ENCODE measurements around the gene CTDP1. TPM values are rescaled to one million over a fixed set of nuclear protein-coding genes. Genes with fewer than 3 reads are reported as not detected.

CTDP1 gene
- total RNA-seq, 1 experiment from 2014 or later, result 33.7 TPM

- Histone ChIP-seq H2BK5ac (ENCODE audit: insufficient read length, low read length) (no peak overlapping the region), H3K79me2 (ENCODE audit: insufficient read depth, low read length) (no peaks in the 10 kb centered on the region), H3K27me3 (ENCODE audit: insufficient read depth, low read length) (no peaks in the 10 kb centered on the region), H4K8ac (replicated peaks; ENCODE audit: insufficient read length, low read depth, low read length) (no peak overlapping the region), H3K9ac (ENCODE audit: extremely low read depth, insufficient read length, low read length) (no peak overlapping the region), H3K79me1 (ENCODE audit: insufficient read depth, low read depth, low read length, poor library complexity, severe bottlenecking) (no peaks in the 10 kb centered on the region), H2BK15ac (ENCODE audit: low read depth, low read length) (no peak overlapping the region), H3K56ac (ENCODE audit: insufficient read length, low read depth, low read length) (no peak overlapping the region), H4K91ac (ENCODE audit: insufficient read length, low read depth, low read length) (no peak overlapping the region), H3K14ac (ENCODE audit: insufficient read depth, low read length) (no peak overlapping the region), H2AFZ (ENCODE audit: low read length) (no peak overlapping the region), H3K9me3 (ENCODE audit: control insufficient read depth, low read depth, low read length) (no peaks in the 10 kb centered on the region), H4K20me1 (ENCODE audit: control insufficient read depth, insufficient read depth, insufficient read length) (no peaks in the 10 kb centered on the region), H3T11ph (ENCODE audit: low read length) (no peak overlapping the region), H4K5ac (ENCODE audit: insufficient read length, low read depth, low read length) (no peak overlapping the region), H3K18ac (ENCODE audit: insufficient read length, low read depth, low read length) (no peak overlapping the region), H3K23me2 (ENCODE audit: insufficient read length, low read depth, low read length, poor library complexity, severe bottlenecking) (no peaks in the 10 kb centered on the region), H3K4me2 (ENCODE audit: insufficient read depth, insufficient read length, low read length) (no peak overlapping the region), H3K23ac (ENCODE audit: insufficient read length, low read depth, low read length) (no peak overlapping the region), H3K27ac (ENCODE audit: insufficient read length, low read depth, low read length) (no peak overlapping the region), H3K4ac (ENCODE audit: low read depth, low read length) (no peak overlapping the region), H2BK20ac (ENCODE audit: low read depth, low read length, poor library complexity, severe bottlenecking) (no peak overlapping the region), H2BK12ac (ENCODE audit: insufficient read length, low read depth, low read length) (no peak overlapping the region), H3K4me1 (ENCODE audit: insufficient read depth, low read length) (no peaks in the 10 kb centered on the region), H2AK5ac (ENCODE audit: insufficient read length, low read length) (no peak overlapping the region), H2BK120ac (ENCODE audit: low read depth, low read length, poor library complexity, severe bottlenecking) (no peak overlapping the region)
- no peaks in the 10 kb centered on the region for H3K4me1 Mint-ChIP-seq
- TF ChIP-seq CTCF (conservative IDR thresholded peaks at IDR 0.05), result no peak
- H3K27ac Mint-ChIP-seq, result no peak overlapping the region
- H3K4me3 Mint-ChIP-seq, result no peak overlapping the region
- no peaks in the 10 kb centered on the region for H3K27me3 Mint-ChIP-seq (ENCODE audit: low read depth)
- H3K9me3 Mint-ChIP-seq, result peaks cover 12 to 23% of the 10 kb centered on the region in 2 experiments; a peak in 3 of 5 replicates
- peaks cover 16 to 28% (median 24%) of the 10 kb centered on the region in 3 experiments for H3K36me3 Mint-ChIP-seq (ENCODE audit: insufficient read depth in 1 of 3, low read depth in 3 of 3)
- no CpG with 5 or more reads among the region's 11 CpGs for WGBS (ENCODE audit: extremely low coverage, insufficient read length, low lambda C conversion rate)
- DNase-seq, result no peak
Observed at GRCh38 chr18:79756826-79757225, 77.2 kb downstream of the CTDP1 start.

Measured in H9 (cell line).